GM12878 (cell line): ENCODE results near the gene SYCE3. TPM values are rescaled to one million over a fixed set of nuclear protein-coding genes. Genes with fewer than 3 reads are reported as not detected.

Experiments used
- BHLHE40 ChIP-seq, 2 experiments: fragments of 450-650 bp in 1 of 2; IDR thresholded peaks; 2 replicates each; pipeline ENCODE4 v1.6.1; 2011 to 2017; ENCODE audit warnings: low read depth in 2 of 2, borderline replicate concordance in 1 of 2, improper control_type of control experiment in 1 of 2, low read length in 1 of 2, mild to moderate bottlenecking in 1 of 2
- CBFB ChIP-seq: IDR thresholded peaks from 2 replicates; pipeline ENCODE4 v1.6.1; 2016; ENCODE audit warnings: antibody characterized with exemption, low read depth
- ESRRA ChIP-seq: IDR thresholded peaks from 2 replicates; pipeline ENCODE4 v1.6.1; 2012; ENCODE audit warnings: mild to moderate bottlenecking, low read length, improper control_type of control experiment
- GATAD2B ChIP-seq: fragments of 450-650 bp; conservative IDR thresholded peaks from 2 replicates; pipeline ENCODE4 v1.6.1; 2017; ENCODE audit warnings: low read depth, mild to moderate bottlenecking, moderate library complexity
- IKZF1 ChIP-seq: fragments of 450-650 bp; conservative IDR thresholded peaks from 2 replicates; pipeline ENCODE4 v1.6.1; 2017; ENCODE audit warnings: antibody characterized with exemption, mild to moderate bottlenecking
- IKZF2 ChIP-seq, 2 experiments: fragments of 450-650 bp; IDR thresholded peaks; 2 replicates each; pipeline ENCODE4 v1.6.1; 2017; ENCODE audit warnings: mild to moderate bottlenecking in 2 of 2, moderate library complexity in 2 of 2
- KDM1A ChIP-seq: fragments of 200-600 bp; sonication (generic); IDR thresholded peaks from 2 replicates; pipeline ENCODE4 v1.6.1; 2016; ENCODE audit warnings: borderline replicate concordance
- KLF5 ChIP-seq: fragments of 450-650 bp; IDR thresholded peaks from 2 replicates; pipeline ENCODE4 v1.6.1; 2014; ENCODE audit warnings: mild to moderate bottlenecking; ENCODE audit not compliant: partially characterized antibody
- MYC ChIP-seq: IDR thresholded peaks from 2 replicates; pipeline ENCODE4 v1.6.1; 2011; ENCODE audit warnings: mild to moderate bottlenecking, low read length, moderate library complexity, inconsistent platforms; ENCODE audit not compliant: insufficient read depth, insufficient replicate concordance, insufficient read length, severe bottlenecking
- NFXL1 ChIP-seq: fragments of 450-650 bp; IDR thresholded peaks from 2 replicates; pipeline ENCODE4 v1.6.1; 2017; ENCODE audit warnings: antibody characterized with exemption, mild to moderate bottlenecking, borderline replicate concordance
- NFYA ChIP-seq: IDR thresholded peaks from 2 replicates; pipeline ENCODE4 v1.6.1; 2011; ENCODE audit warnings: low read depth, mild to moderate bottlenecking, low read length, improper control_type of control experiment, borderline replicate concordance
- PKNOX1 ChIP-seq: fragments of 450-650 bp; IDR thresholded peaks from 2 replicates; pipeline ENCODE4 v1.6.1; 2016; ENCODE audit warnings: mild to moderate bottlenecking
- POLR2AphosphoS2 ChIP-seq: IDR thresholded peaks from 2 replicates; pipeline ENCODE4 v1.6.1; 2011; ENCODE audit warnings: low read depth, mild to moderate bottlenecking, low read length, improper control_type of control experiment, moderate library complexity
- RELA ChIP-seq: fragments of 450-650 bp; IDR thresholded peaks from 2 replicates; pipeline ENCODE4 v1.8.0; 2014; ENCODE audit warnings: borderline replicate concordance; ENCODE audit not compliant: partially characterized antibody
- RELB ChIP-seq: fragments of 450-650 bp; IDR thresholded peaks from 2 replicates; pipeline ENCODE4 v1.6.1; 2017; ENCODE audit warnings: low read depth, mild to moderate bottlenecking, moderate library complexity
- RUNX3 ChIP-seq: IDR thresholded peaks from 2 replicates; pipeline ENCODE4 v1.6.1; 2012; ENCODE audit warnings: low read length, inconsistent platforms
- SIN3A ChIP-seq: IDR thresholded peaks from 2 replicates; pipeline ENCODE4 v1.6.1; 2012; ENCODE audit warnings: low read depth, low read length, improper control_type of control experiment
- SREBF2 ChIP-seq: IDR thresholded peaks from 2 replicates; pipeline ENCODE4 v1.6.1; 2012; ENCODE audit warnings: mild to moderate bottlenecking, low read length
- ZNF217 ChIP-seq: fragments of 450-650 bp; IDR thresholded peaks from 2 replicates; pipeline ENCODE4 v1.6.1; 2017; ENCODE audit warnings: antibody characterized with exemption, mild to moderate bottlenecking
- ZNF24 ChIP-seq: fragments of 450-650 bp; IDR thresholded peaks from 2 replicates; pipeline ENCODE4 v1.6.1; 2017; ENCODE audit warnings: antibody characterized with exemption, mild to moderate bottlenecking
- ZSCAN29 ChIP-seq: fragments of 450-650 bp; IDR thresholded peaks from 2 replicates; pipeline ENCODE4 v1.6.1; 2017; ENCODE audit warnings: mild to moderate bottlenecking, moderate library complexity
- polyA plus RNA-seq, 11 experiments: library from polyadenylated mRNA; depleted of rRNA in 4 of 11; unstranded in 6 of 11; stranded (reverse) in 5 of 11; fragments of >200 nt; fragmentation: Nextera tagmentation in 4 of 11; fragmentation: Illumina TruSeq in 1 of 11; extraction: Ambion mirVana in 4 of 11; extraction: Trizol in 1 of 11; gene quantifications; 1 replicate in 1 of 11; 2 replicates in 10 of 11; pipeline versions ENCODE4 v1.2.1 to v1.2.3, GENCODE V29; 2011 to 2016; ENCODE audit warnings: inconsistent platforms in 2 of 11, missing spikeins in 2 of 11, low read depth in 1 of 11
- total RNA-seq, 4 experiments: library from RNA; depleted of rRNA in 3 of 4; stranded (reverse); fragments of >200 nt in 3 of 4; fragmentation: Illumina TruSeq in 1 of 4; extraction: Trizol in 1 of 4; gene quantifications; 2 replicates each; pipeline versions ENCODE4 v1.2.1 to v1.2.3, GENCODE V29; 2013 to 2021
- TF ChIP-seq, protein P1 (sequence below): IDR thresholded peaks from 2 replicates; pipeline ENCODE4 v1.6.1; 2011; ENCODE audit warnings: borderline replicate concordance, low read depth, mild to moderate bottlenecking, moderate library complexity, low read length; ENCODE audit not compliant: insufficient read depth, poor library complexity, severe bottlenecking
- TF ChIP-seq, protein P2 (sequence below): IDR thresholded peaks from 2 replicates; pipeline ENCODE4 v1.6.1; 2011; ENCODE audit warnings: low read depth, low read length, improper control_type of control experiment, borderline replicate concordance

The SYCE3 gene
- total and polyA plus RNA-seq, 10 of the 15 experiments (the other 5 are each of a cell fraction or from before 2014, with no cell fraction given): 0.38 to 0.91 (median 0.76) TPM; not detected in 4

GRCh38 chr22:50525104-50525857 is 37.4 kb downstream of the SYCE3 start, which contains the start of gene SCO2 (continued):
- TF ChIP-seq KLF5: peak; percentile 61
- peak in 1 of 2 experiments; percentile 7; a peak in 1 of 4 replicates for TF ChIP-seq IKZF2 (IDR thresholded peaks at IDR 0.05)
- TF ChIP-seq, protein P1, sequence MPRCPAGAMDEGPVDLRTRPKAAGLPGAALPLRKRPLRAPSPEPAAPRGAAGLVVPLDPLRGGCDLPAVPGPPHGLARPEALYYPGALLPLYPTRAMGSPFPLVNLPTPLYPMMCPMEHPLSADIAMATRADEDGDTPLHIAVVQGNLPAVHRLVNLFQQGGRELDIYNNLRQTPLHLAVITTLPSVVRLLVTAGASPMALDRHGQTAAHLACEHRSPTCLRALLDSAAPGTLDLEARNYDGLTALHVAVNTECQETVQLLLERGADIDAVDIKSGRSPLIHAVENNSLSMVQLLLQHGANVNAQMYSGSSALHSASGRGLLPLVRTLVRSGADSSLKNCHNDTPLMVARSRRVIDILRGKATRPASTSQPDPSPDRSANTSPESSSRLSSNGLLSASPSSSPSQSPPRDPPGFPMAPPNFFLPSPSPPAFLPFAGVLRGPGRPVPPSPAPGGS: no peak
- TF ChIP-seq RUNX3: no peak
- peak; percentile 65; the same call in 1 of the 2 replicates for TF ChIP-seq GATAD2B
- peak; percentile 49; the same call in 1 of the 2 replicates for TF ChIP-seq PKNOX1
- peak; percentile 69 for TF ChIP-seq RELA
- TF ChIP-seq BHLHE40 (IDR thresholded peaks at IDR 0.05; ENCODE audit: borderline replicate concordance in 1 of 2, low read depth in 2 of 2, low read length in 1 of 2): peak; percentile 84 to 95
- no peak for TF ChIP-seq RELB
- peak; percentile 69 for TF ChIP-seq CBFB
- TF ChIP-seq NFYA: no peak
- no peak for TF ChIP-seq ZNF217
- TF ChIP-seq IKZF1: peak; percentile 100
- TF ChIP-seq SIN3A: no peak; the same call in 1 of the 2 replicates
- no peak for TF ChIP-seq MYC
- TF ChIP-seq ESRRA: peak; percentile 76; the same call in 1 of the 2 replicates
- peak; percentile 96; the same call in 1 of the 2 replicates for TF ChIP-seq POLR2AphosphoS2
- TF ChIP-seq SREBF2: no peak
- no peak for TF ChIP-seq ZSCAN29
- TF ChIP-seq, protein P2, sequence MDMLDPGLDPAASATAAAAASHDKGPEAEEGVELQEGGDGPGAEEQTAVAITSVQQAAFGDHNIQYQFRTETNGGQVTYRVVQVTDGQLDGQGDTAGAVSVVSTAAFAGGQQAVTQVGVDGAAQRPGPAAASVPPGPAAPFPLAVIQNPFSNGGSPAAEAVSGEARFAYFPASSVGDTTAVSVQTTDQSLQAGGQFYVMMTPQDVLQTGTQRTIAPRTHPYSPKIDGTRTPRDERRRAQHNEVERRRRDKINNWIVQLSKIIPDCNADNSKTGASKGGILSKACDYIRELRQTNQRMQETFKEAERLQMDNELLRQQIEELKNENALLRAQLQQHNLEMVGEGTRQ: peak; percentile 87
- TF ChIP-seq ZNF24: no peak
- no peak for TF ChIP-seq NFXL1
- no peak for TF ChIP-seq KDM1A
